Sigmoid colon (tissue), 7 donors: ENCODE results near the gene FHIP1A. TPM values are rescaled to one million over a fixed set of nuclear protein-coding genes. Genes with fewer than 3 reads are reported as not detected.
A peak's percentile ranks its signal among the peaks of the same experiment; 100 is the strongest.
"Not testable (repeated sequence)": the region's sequence is repeated elsewhere in the genome, so short reads cannot be mapped to it uniquely, and the experiment has no call there.

Source experiments
- DNase-seq: peaks from one replicate; pipeline ENCODE4 v3.0.0-alpha.2; 2019
- H3K27ac ChIP-seq, 4 donors: fragments of 200-600 bp; sonication (generic); one replicate each; pipeline ENCODE4 v1.5.1; 2016 to 2019; ENCODE audit warnings: mild to moderate bottlenecking in 1 of 4
- H3K27me3 ChIP-seq, 3 donors: fragments of 200-600 bp; sonication (generic); one replicate each; pipeline ENCODE4 v1.5.1; 2019; ENCODE audit warnings: mild to moderate bottlenecking in 1 of 3
- H3K36me3 ChIP-seq, 4 donors: fragments of 200-600 bp; sonication (generic); one replicate each; pipeline ENCODE4 v1.5.1; 2016 to 2019
- H3K4me1 ChIP-seq, 4 donors: fragments of 200-600 bp; sonication (generic); one replicate each; pipeline ENCODE4 v1.5.1; 2017 to 2019
- H3K4me3 ChIP-seq, 4 donors: fragments of 200-600 bp; sonication (generic); one replicate each; pipeline ENCODE4 v1.5.1; 2017 to 2019; ENCODE audit warnings: mild to moderate bottlenecking in 2 of 4, moderate library complexity in 1 of 4
- H3K9me3 ChIP-seq, 4 donors: fragments of 200-600 bp in 3 of 4; sonication (generic) in 3 of 4; one replicate each; pipeline versions ENCODE4 v1.5.1 to v1.6.1; 2013 to 2019
- CTCF ChIP-seq, 4 experiments: fragments of 450-650 bp in 3 of 4; fragments of 200-600 bp in 1 of 4; IDR thresholded peaks; one replicate each; pipeline ENCODE4 v1.5.1; 2016 to 2019; ENCODE audit warnings: antibody characterized with exemption in 4 of 4, mild to moderate bottlenecking in 3 of 4, moderate library complexity in 2 of 4
- EP300 ChIP-seq, 4 donors: sonication (generic); formaldehyde crosslinking; IDR thresholded peaks; one replicate each; pipeline ENCODE4 v1.6.1; 2017; ENCODE audit warnings: antibody characterized with exemption in 4 of 4
- POLR2A ChIP-seq, 2 donors: fragments of 450-650 bp; IDR thresholded peaks; one replicate each; pipeline ENCODE4 v1.6.1; 2016; ENCODE audit warnings: antibody characterized with exemption in 2 of 2, mild to moderate bottlenecking in 2 of 2, moderate library complexity in 2 of 2
- POLR2AphosphoS5 ChIP-seq, 4 donors: sonication (generic); formaldehyde crosslinking; IDR thresholded peaks; one replicate each; pipeline ENCODE4 v1.6.1; 2017; ENCODE audit warnings: antibody characterized with exemption in 4 of 4
- WGBS, 2 donors: extraction: QIAGEN DNeasy Blood & Tissue Kit; methylation state at CpG; one replicate each; pipeline ENCODE4 v1.1.7; 2013; 5-methylcytosine and 5-hydroxymethylcytosine counted together
- intact Hi-C: fragments of 100-400 bp; cut with DNase I; formaldehyde crosslinking; loops from one replicate; pipeline ENCODE4 v1.15.1; 2023
- polyA plus RNA-seq, 3 donors: library from polyadenylated mRNA; stranded (reverse); fragments of 200-250 nt; gene quantifications; one replicate each; pipeline ENCODE4 v1.2.3, GENCODE V29; 2013
- total RNA-seq, 4 donors: library from RNA; depleted of rRNA; stranded (reverse); fragments of >200 nt; gene quantifications; one replicate each; pipeline ENCODE4 v1.1.0, GENCODE V29; 2016
- donor health status: healthy with polysubstance abuse.
- donor health status: Bipolar disorder and iron deficiency.
- donor health status: healthy.

Gene FHIP1A
- total and polyA plus RNA-seq, 7 donors = 1.4 to 6.0 (median 2.0) TPM

GRCh38 chr4:151362404-151363164, 46.4 kb upstream of the FHIP1A start:
- intact Hi-C loops = loop anchor here (1.0 to 5.0 kb wide), 3 partner anchors 86 to 245 kb away; partner anchors contain the start of gene PRSS48
- Histone ChIP-seq H3K9me3 (no peaks in the 10 kb centered on the region), H3K27ac (no peak overlapping the region), H3K36me3 (no peaks in the 10 kb centered on the region), H3K27me3 (no peaks in the 10 kb centered on the region), H3K4me3 (no peak overlapping the region), H3K4me1 (no peaks in the 10 kb centered on the region)
- WGBS, 2 donors = 41 to 44% methylated on average over 14 of the region's 14 CpGs
- DNase-seq = peak; percentile 90
- no peak for TF ChIP-seq POLR2AphosphoS5 (IDR thresholded peaks at IDR 0.05)
- peak; percentile 94 to 97 (median 96) for TF ChIP-seq CTCF (IDR thresholded peaks at IDR 0.05)

GRCh38 chr4:151376540-151376939, 32.4 kb upstream of the FHIP1A start:
- TF ChIP-seq CTCF (IDR thresholded peaks at IDR 0.05) = no peak
- TF ChIP-seq POLR2AphosphoS5 (IDR thresholded peaks at IDR 0.05) = no peak
- TF ChIP-seq POLR2A (IDR thresholded peaks at IDR 0.05) = no peak
- no peak for TF ChIP-seq EP300 (IDR thresholded peaks at IDR 0.05)
- H3K36me3 ChIP-seq = no peaks in the 10 kb centered on the region
- H3K27ac ChIP-seq = no peak overlapping the region
- no peak overlapping the region for H3K4me3 ChIP-seq
- intact Hi-C loops = no loop called here
- WGBS, 2 donors = 75 to 84% methylated on average over 1 of the region's 1 CpG
- H3K9me3 ChIP-seq = no peaks in the 10 kb centered on the region
- no peaks in the 10 kb centered on the region for H3K27me3 ChIP-seq
- H3K4me1 ChIP-seq = no peaks in the 10 kb centered on the region
- no peak for DNase-seq

- TF ChIP-seq EP300 (IDR thresholded peaks at IDR 0.05) (no peak), CTCF (IDR thresholded peaks at IDR 0.05) (no peak)
- no peak for DNase-seq
- Histone ChIP-seq H3K27me3 (no peaks in the 10 kb centered on the region), H3K4me3 (no peak overlapping the region), H3K4me1 (no peaks in the 10 kb centered on the region), H3K9me3 (no peaks in the 10 kb centered on the region), H3K27ac (no peak overlapping the region), H3K36me3 (no peaks in the 10 kb centered on the region)
- intact Hi-C loops = no loop called here
- WGBS, 2 donors = 89 to 97% methylated on average over 2 of the region's 2 CpGs
Observed at GRCh38 chr4:151389311-151389710, 19.7 kb upstream of the FHIP1A start.

GRCh38 chr4:151389799-151390198, 19.2 kb upstream of the FHIP1A start:
- WGBS, 2 donors = 94 to 95% methylated on average over 2 of the region's 2 CpGs
- H3K36me3 ChIP-seq, H3K27me3 ChIP-seq, H3K27ac ChIP-seq, H3K4me1 ChIP-seq, H3K9me3 ChIP-seq, DNase-seq, intact Hi-C loops, H3K4me3 ChIP-seq: not testable (repeated sequence)

- no peaks in the 10 kb centered on the region for H3K27me3 ChIP-seq
- TF ChIP-seq EP300 (IDR thresholded peaks at IDR 0.05) = no peak
- no peak for TF ChIP-seq POLR2A (IDR thresholded peaks at IDR 0.05)
- no peak for TF ChIP-seq POLR2AphosphoS5 (IDR thresholded peaks at IDR 0.05)
- TF ChIP-seq CTCF (IDR thresholded peaks at IDR 0.05) = no peak
- no peaks in the 10 kb centered on the region for H3K4me1 ChIP-seq
- intact Hi-C loops = no loop called here
- H3K4me3 ChIP-seq = no peak overlapping the region
- H3K27ac ChIP-seq = no peak overlapping the region
- no peaks in the 10 kb centered on the region for H3K36me3 ChIP-seq
- H3K9me3 ChIP-seq = no peaks in the 10 kb centered on the region
- DNase-seq = no peak
Observed at GRCh38 chr4:151395873-151396272, 13.1 kb upstream of the FHIP1A start.
